ENCODE data around the gene OR56A3.
"Not testable (repeated sequence)": the region's sequence is repeated elsewhere in the genome, so short reads cannot be mapped to it uniquely, and the experiment has no call there.

OR56A3 gene

GRCh38 chr11:5941951-5942350, at the start of gene OR56A3:
OR56A3 (plus strand) TSS chr11:5942251; CDS start chr11:5947347, 5,096 bp downstream.
- DNase-seq (ENCODE audit: low spot score) = no peak

GRCh38 chr11:5892908-5893307, 49.1 kb upstream of the OR56A3 start, which contains the start of gene OR52E5:
OR52E5 (plus strand) TSS chr11:5893208; CDS start chr11:5900777, 7,569 bp downstream.
- no peak for DNase-seq (ENCODE audit: low spot score)

- DNase-seq (ENCODE audit: low spot score) = no peak
Observed at GRCh38 chr11:5899534-5899933, 42.5 kb upstream of the OR56A3 start.

GRCh38 chr11:5910540-5910939, 31.5 kb upstream of the OR56A3 start:
- DNase-seq (ENCODE audit: low spot score) = no peak

- no peak for DNase-seq (ENCODE audit: low spot score)
Observed at GRCh38 chr11:5922749-5923426, 19.2 kb upstream of the OR56A3 start.

- no peak for DNase-seq (ENCODE audit: low spot score)
Observed at GRCh38 chr11:5923427-5923776, 18.6 kb upstream of the OR56A3 start.

- no peak for DNase-seq (ENCODE audit: low spot score)
Observed at GRCh38 chr11:5923794-5924193, 18.3 kb upstream of the OR56A3 start.

- DNase-seq (ENCODE audit: low spot score) = no peak
Observed at GRCh38 chr11:5928271-5928670, 13.8 kb upstream of the OR56A3 start.

- DNase-seq (ENCODE audit: low spot score) = no peak
Observed at GRCh38 chr11:5928811-5929210, 13.2 kb upstream of the OR56A3 start.

GRCh38 chr11:5929571-5930368, 12.3 kb upstream of the OR56A3 start:
- no peak for DNase-seq (ENCODE audit: low spot score)

GRCh38 chr11:5930614-5931013, 11.4 kb upstream of the OR56A3 start:
- DNase-seq (ENCODE audit: low spot score) = no peak

GRCh38 chr11:5931061-5931460, 11.0 kb upstream of the OR56A3 start:
- no peak for DNase-seq (ENCODE audit: low spot score)

GRCh38 chr11:5932671-5933070, 9.4 kb upstream of the OR56A3 start:
- no peak for DNase-seq (ENCODE audit: low spot score)

GRCh38 chr11:5933116-5933515, 8.9 kb upstream of the OR56A3 start:
- DNase-seq (ENCODE audit: low spot score) = no peak

- DNase-seq (ENCODE audit: low spot score) = no peak
Observed at GRCh38 chr11:5937868-5938602, 4.0 kb upstream of the OR56A3 start.

- no peak for DNase-seq (ENCODE audit: low spot score)
Observed at GRCh38 chr11:5938603-5938965, 3.5 kb upstream of the OR56A3 start.

GRCh38 chr11:5940748-5941147, 1.3 kb upstream of the OR56A3 start:
- no peak for DNase-seq (ENCODE audit: low spot score)

GRCh38 chr11:5955586-5955985, 13.5 kb downstream of the OR56A3 start:
- no peak for DNase-seq (ENCODE audit: low spot score)

GRCh38 chr11:5960704-5961320, 18.8 kb downstream of the OR56A3 start:
- DNase-seq (ENCODE audit: low spot score) = not testable (repeated sequence)

- DNase-seq (ENCODE audit: low spot score) = no peak
Observed at GRCh38 chr11:5966958-5967357, 24.9 kb downstream of the OR56A3 start.

- DNase-seq (ENCODE audit: low spot score) = no peak
Observed at GRCh38 chr11:5967708-5968107, 25.7 kb downstream of the OR56A3 start.

- DNase-seq (ENCODE audit: low spot score) = no peak
Observed at GRCh38 chr11:5968394-5968793, 26.3 kb downstream of the OR56A3 start, which contains the start of gene OR56A5. OR56A5 (minus strand) TSS chr11:5968494; CDS start chr11:5968494, 0 bp downstream.
